WTC11 (cell line): ENCODE measurements around the gene SLC37A3. TPM values are rescaled to one million over a fixed set of nuclear protein-coding genes. Genes with fewer than 3 reads are reported as not detected.

ENCODE experiments used
- ATAC-seq: fragments of 200-7000 bp; cut with Tn5 transposase; 2 replicates; pipeline ENCODE4 v1.10.0; 2021; ENCODE audit warnings: mild to moderate bottlenecking, moderate library complexity
- CTCF ChIA-PET: fragments of 300-600 bp; sonication (Branson Sonifier 250); formaldehyde crosslinking; loops from one replicate; lab custom pipeline; 2021; ENCODE audit warnings: antibody characterized with exemption; lab: Charles Lee
- POLR2A ChIA-PET: fragments of 350-600 bp; sonication (Branson Sonifier 250); formaldehyde crosslinking; loops from one replicate; lab custom pipeline; 2021; ENCODE audit warnings: antibody characterized with exemption; lab: Charles Lee
- DNase-seq: peaks from one replicate; pipeline ENCODE4 v3.0.0; 2021; ENCODE audit warnings: low spot score
- H3K27ac Mint-ChIP-seq: 2 replicates; pipeline ENCODE4 v1.8.0; 2021; ENCODE audit warnings: mixed read lengths
- H3K27me3 Mint-ChIP-seq: 2 replicates; pipeline ENCODE4 v1.8.0; 2021; ENCODE audit warnings: low read depth, mild to moderate bottlenecking, moderate library complexity, mixed read lengths
- H3K36me3 Mint-ChIP-seq: 2 replicates; pipeline ENCODE4 v1.8.0; 2021; ENCODE audit warnings: mixed read lengths
- H3K4me1 Mint-ChIP-seq: 2 replicates; pipeline ENCODE4 v1.8.0; 2022; ENCODE audit warnings: mixed read lengths
- H3K4me3 Mint-ChIP-seq: 2 replicates; pipeline ENCODE4 v1.8.0; 2021; ENCODE audit warnings: mild to moderate bottlenecking, moderate library complexity, mixed read lengths
- H3K9me3 Mint-ChIP-seq: 2 replicates; pipeline ENCODE4 v1.8.0; 2021; ENCODE audit warnings: mixed read lengths
- AFF4 ChIP-seq: sonication (generic); formaldehyde crosslinking; IDR thresholded peaks from 2 replicates; pipeline ENCODE4 v1.8.1; 2023; ENCODE audit warnings: mild to moderate bottlenecking, missing genetic modification reagents, borderline replicate concordance
- EMX1 ChIP-seq: fragments of 250-450 bp; sonication (Bioruptor Pico); IDR thresholded peaks from 2 replicates; pipeline ENCODE4 v1.8.0; 2021; ENCODE audit warnings: mild to moderate bottlenecking
- ERG ChIP-seq: fragments of 250-450 bp; sonication (Bioruptor Pico); IDR thresholded peaks from 2 replicates; pipeline ENCODE4 v1.8.0; 2021; ENCODE audit warnings: mild to moderate bottlenecking
- ESRRA ChIP-seq: sonication (generic); formaldehyde crosslinking; IDR thresholded peaks from 2 replicates; pipeline ENCODE4 v1.8.1; 2022; ENCODE audit warnings: mild to moderate bottlenecking, missing genetic modification reagents, borderline replicate concordance
- FOXP1 ChIP-seq: sonication (generic); formaldehyde crosslinking; IDR thresholded peaks from 2 replicates; pipeline ENCODE4 v1.8.0; 2022; ENCODE audit warnings: missing genetic modification reagents, mild to moderate bottlenecking, moderate library complexity, borderline replicate concordance
- GABPB1 ChIP-seq: sonication (generic); formaldehyde crosslinking; IDR thresholded peaks from 2 replicates; pipeline ENCODE4 v1.8.1; 2023; ENCODE audit warnings: mild to moderate bottlenecking, missing genetic modification reagents
- HMGXB4 ChIP-seq: sonication (generic); formaldehyde crosslinking; IDR thresholded peaks from 2 replicates; pipeline ENCODE4 v1.8.1; 2023; ENCODE audit warnings: mild to moderate bottlenecking, moderate library complexity, missing genetic modification reagents
- IRF2 ChIP-seq: sonication (generic); formaldehyde crosslinking; IDR thresholded peaks from 2 replicates; pipeline ENCODE4 v1.8.0; 2022; ENCODE audit warnings: low read depth, missing genetic modification reagents, borderline replicate concordance
- JUN ChIP-seq: sonication (generic); formaldehyde crosslinking; IDR thresholded peaks from 2 replicates; pipeline ENCODE4 v1.8.0; 2023; ENCODE audit warnings: mild to moderate bottlenecking, missing genetic modification reagents
- MXD4 ChIP-seq: fragments of 250-450 bp; sonication (Bioruptor Pico); IDR thresholded peaks from 2 replicates; pipeline ENCODE4 v1.8.0; 2021; ENCODE audit warnings: mild to moderate bottlenecking, moderate library complexity, borderline replicate concordance
- NFATC4 ChIP-seq: fragments of 250-450 bp; sonication (Bioruptor Pico); IDR thresholded peaks from 2 replicates; pipeline ENCODE4 v1.9.0; 2021; ENCODE audit warnings: mild to moderate bottlenecking
- NR2C2 ChIP-seq: sonication (generic); formaldehyde crosslinking; IDR thresholded peaks from 2 replicates; pipeline ENCODE4 v1.8.0; 2022; ENCODE audit warnings: mild to moderate bottlenecking, missing genetic modification reagents
- NR3C1 ChIP-seq: sonication (generic); formaldehyde crosslinking; conservative IDR thresholded peaks from 2 replicates; pipeline ENCODE4 v1.8.1; 2023; ENCODE audit warnings: low read depth, mild to moderate bottlenecking, missing genetic modification reagents
- PREB ChIP-seq: sonication (generic); formaldehyde crosslinking; IDR thresholded peaks from 2 replicates; pipeline ENCODE4 v1.8.1; 2022; ENCODE audit warnings: mild to moderate bottlenecking, missing genetic modification reagents, moderate library complexity, borderline replicate concordance
- SMAD3 ChIP-seq: sonication (generic); formaldehyde crosslinking; IDR thresholded peaks from 2 replicates; pipeline ENCODE4 v1.8.0; 2022; ENCODE audit warnings: missing genetic modification reagents, mild to moderate bottlenecking, borderline replicate concordance
- TCF7 ChIP-seq: sonication (generic); formaldehyde crosslinking; IDR thresholded peaks from 2 replicates; pipeline ENCODE4 v1.8.0; 2022; ENCODE audit warnings: mild to moderate bottlenecking, low read depth, missing genetic modification reagents, moderate library complexity
- ZNF138 ChIP-seq: sonication (generic); formaldehyde crosslinking; conservative IDR thresholded peaks from 2 replicates; pipeline ENCODE4 v1.8.1; 2022; ENCODE audit warnings: mild to moderate bottlenecking, moderate library complexity, missing genetic modification reagents
- ZNF219 ChIP-seq: sonication (generic); formaldehyde crosslinking; IDR thresholded peaks from 2 replicates; pipeline ENCODE4 v1.8.0; 2023; ENCODE audit warnings: missing genetic modification reagents, mild to moderate bottlenecking, borderline replicate concordance
- ZNF232 ChIP-seq: sonication (generic); formaldehyde crosslinking; IDR thresholded peaks from 2 replicates; pipeline ENCODE4 v1.8.0; 2022; ENCODE audit warnings: mild to moderate bottlenecking, missing genetic modification reagents
- total RNA-seq: library from RNA; stranded (reverse); gene quantifications from 3 replicates; pipeline ENCODE4 v1.2.3, GENCODE V29; 2021

The SLC37A3 gene
- total RNA-seq, 1 experiment from 2014 or later: 54.8 TPM

GRCh38 chr7:140375323-140375722 is 23.0 kb downstream of the SLC37A3 start:
- no peak for DNase-seq
- Mint-ChIP-seq H3K4me1 (no peaks in the 10 kb centered on the region), H3K9me3 (no peaks in the 10 kb centered on the region), H3K4me3 (no peak overlapping the region), H3K36me3 (peaks cover 46% of the 10 kb centered on the region), H3K27me3 (no peaks in the 10 kb centered on the region), H3K27ac (no peak overlapping the region)
- no peak for ATAC-seq
- CTCF ChIA-PET: interaction anchor here (1.1 kb wide), 1 partner anchor 69 kb away, joined by 3 read pairs; no protein-coding TSS in a partner anchor
- POLR2A ChIA-PET: no interaction called here
- TF ChIP-seq HMGXB4 (CRISPR knock-in tag): no peak
- no peak for TF ChIP-seq EMX1 (CRISPR knock-in tag)
- TF ChIP-seq NR3C1 (CRISPR knock-in tag): no peak
- no peak for TF ChIP-seq PREB (CRISPR knock-in tag)
- no peak for TF ChIP-seq SMAD3 (CRISPR knock-in tag)
- no peak for TF ChIP-seq GABPB1 (CRISPR knock-in tag)
- no peak for TF ChIP-seq NR2C2 (CRISPR knock-in tag)
- no peak for TF ChIP-seq FOXP1 (CRISPR knock-in tag)
- TF ChIP-seq ZNF219 (CRISPR knock-in tag): no peak
- TF ChIP-seq MXD4 (CRISPR knock-in tag): no peak
- TF ChIP-seq ERG (CRISPR knock-in tag): no peak
- no peak for TF ChIP-seq ZNF232 (CRISPR knock-in tag)
- TF ChIP-seq ZNF138 (CRISPR knock-in tag): no peak
- no peak for TF ChIP-seq AFF4 (CRISPR knock-in tag)
- no peak for TF ChIP-seq TCF7 (CRISPR knock-in tag)
- TF ChIP-seq IRF2: no peak

GRCh38 chr7:140369294-140369693 is 29.0 kb downstream of the SLC37A3 start:
- peaks cover 12% of the 10 kb centered on the region for H3K4me1 Mint-ChIP-seq
- POLR2A ChIA-PET: interaction anchor here (0.7 kb wide), 1 partner anchor 73 kb away, joined by 4 read pairs; no protein-coding TSS in a partner anchor
- H3K27me3 Mint-ChIP-seq: no peaks in the 10 kb centered on the region
- CTCF ChIA-PET: no interaction called here
- ATAC-seq: no peak
- TF ChIP-seq TCF7 (CRISPR knock-in tag) (no peak), NFATC4 (CRISPR knock-in tag) (no peak), JUN (CRISPR knock-in tag) (no peak), ESRRA (CRISPR knock-in tag) (no peak)
- no peak for DNase-seq
- H3K36me3 Mint-ChIP-seq: peaks cover 39% of the 10 kb centered on the region
- H3K27ac Mint-ChIP-seq: peak overlapping the region; percentile 62; the same call in 1 of the 2 replicates
- H3K9me3 Mint-ChIP-seq: no peaks in the 10 kb centered on the region; the same call in 1 of the 2 replicates
- H3K4me3 Mint-ChIP-seq: no peak overlapping the region
